HUES48 (cell line): ENCODE results near the gene PPFIBP2.

ENCODE experiments used
- H3K27ac ChIP-seq: one replicate; pipeline ENCODE4 v1.7.0; 2013; ENCODE audit warnings: low read depth, low read length, inconsistent platforms
- H3K27me3 ChIP-seq: 2 replicates; pipeline ENCODE4 v1.6.1; 2013; ENCODE audit warnings: mild to moderate bottlenecking, low read length; ENCODE audit not compliant: control insufficient read depth, insufficient read depth
- H3K36me3 ChIP-seq: 2 replicates; pipeline ENCODE4 v1.6.1; 2013; ENCODE audit warnings: low read length; ENCODE audit not compliant: control insufficient read depth, insufficient read depth
- H3K4me1 ChIP-seq: 2 replicates; pipeline ENCODE4 v1.6.1; 2013; ENCODE audit warnings: mild to moderate bottlenecking, low read length; ENCODE audit not compliant: control insufficient read depth, insufficient read depth
- H3K4me3 ChIP-seq: 2 replicates; pipeline ENCODE4 v1.5.1; 2013; ENCODE audit warnings: mild to moderate bottlenecking, low read depth, low read length
- H3K9ac ChIP-seq: 2 replicates; pipeline ENCODE4 v1.6.1; 2013; ENCODE audit warnings: mild to moderate bottlenecking, low read depth, low read length, moderate library complexity
- H3K9me3 ChIP-seq: 2 replicates; pipeline ENCODE4 v1.6.1; 2013; ENCODE audit warnings: low read length; ENCODE audit not compliant: control insufficient read depth, insufficient read depth

The PPFIBP2 gene

DNA sequence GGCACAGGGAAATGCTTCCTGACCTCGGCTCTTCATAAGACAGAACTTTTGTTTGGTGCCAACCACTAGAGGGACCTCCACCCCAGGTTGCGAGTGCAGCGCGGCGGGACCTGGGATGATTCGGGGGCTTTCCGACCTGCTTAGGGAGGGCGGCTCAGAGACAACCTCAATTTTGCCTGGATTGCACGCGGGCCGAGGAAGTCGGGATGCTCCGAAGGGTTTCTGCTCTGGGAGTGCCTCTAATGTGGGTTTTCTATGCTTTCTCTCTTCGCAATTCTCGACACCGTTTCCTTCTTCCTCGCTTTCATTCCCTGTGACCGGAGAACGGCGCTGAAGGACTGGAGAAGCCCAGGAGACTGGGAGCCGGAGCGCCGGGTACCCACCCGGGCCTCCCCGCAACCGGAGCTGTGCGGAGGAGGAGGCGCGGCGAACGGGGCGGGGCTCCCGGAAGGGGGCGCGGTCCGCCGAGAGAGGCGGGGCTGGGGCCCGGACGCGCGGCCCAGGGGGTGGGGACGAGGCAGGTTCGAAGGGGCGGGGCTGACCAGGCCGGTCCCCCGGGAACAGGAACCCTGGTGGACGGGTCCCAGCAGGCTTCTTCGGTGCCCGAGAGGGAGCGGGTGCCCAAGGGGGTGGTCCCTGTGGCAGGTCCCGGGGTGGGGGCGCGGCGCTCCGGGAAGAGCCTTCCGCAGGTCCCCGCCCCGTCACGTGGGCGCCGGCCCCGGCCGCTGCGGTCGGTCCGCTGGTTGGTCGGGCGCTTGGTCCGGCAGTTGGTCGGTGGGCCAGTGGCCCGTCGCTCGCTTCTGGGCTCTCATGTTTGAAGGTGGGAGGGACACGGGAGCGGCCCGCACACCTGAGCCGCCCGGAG is at the start of gene PPFIBP2:
Gene PPFIBP2, plus strand, starts transcription at position 766 of the 865 bp plus-strand sequence. CDS start 35,477 bp downstream, outside the sequence.
- Histone ChIP-seq H3K36me3 (no peaks in the 10 kb centered on the region), H3K9ac (no peak within 1 kb of the TSS; the same call in 1 of the 2 replicates), H3K4me3 (peak within 1 kb of the TSS; percentile 80), H3K4me1 (peaks cover 16% of the 10 kb centered on the region), H3K27me3 (peaks cover 22% of the 10 kb centered on the region), H3K27ac (peak within 1 kb of the TSS; percentile 65), H3K9me3 (no peaks in the 10 kb centered on the region)

DNA sequence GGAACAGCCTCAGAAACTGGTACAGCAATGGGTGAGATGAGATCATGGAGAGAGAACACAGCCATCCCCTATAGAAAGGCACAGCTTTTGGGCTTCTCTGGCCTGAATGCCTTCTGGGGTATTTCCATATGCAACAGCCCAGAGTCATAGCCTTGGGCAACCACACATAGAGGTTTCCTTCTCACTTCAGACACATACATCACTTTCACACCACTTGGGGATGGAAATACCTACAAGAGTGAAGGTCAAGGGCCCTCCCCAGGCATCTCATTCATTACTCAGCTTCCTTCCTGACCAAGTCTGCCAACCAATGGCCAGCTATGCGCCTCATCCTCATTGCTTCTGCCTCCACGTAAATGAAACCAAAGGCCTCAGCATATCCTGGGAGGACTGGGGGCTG is 46.1 kb upstream of the PPFIBP2 start:
- H3K27ac ChIP-seq = no peak overlapping the region
- no peaks in the 10 kb centered on the region for H3K4me1 ChIP-seq
- H3K4me3 ChIP-seq = no peak overlapping the region
- H3K36me3 ChIP-seq = no peaks in the 10 kb centered on the region
- H3K9ac ChIP-seq = no peak overlapping the region
- no peaks in the 10 kb centered on the region for H3K27me3 ChIP-seq
- H3K9me3 ChIP-seq = no peaks in the 10 kb centered on the region

DNA sequence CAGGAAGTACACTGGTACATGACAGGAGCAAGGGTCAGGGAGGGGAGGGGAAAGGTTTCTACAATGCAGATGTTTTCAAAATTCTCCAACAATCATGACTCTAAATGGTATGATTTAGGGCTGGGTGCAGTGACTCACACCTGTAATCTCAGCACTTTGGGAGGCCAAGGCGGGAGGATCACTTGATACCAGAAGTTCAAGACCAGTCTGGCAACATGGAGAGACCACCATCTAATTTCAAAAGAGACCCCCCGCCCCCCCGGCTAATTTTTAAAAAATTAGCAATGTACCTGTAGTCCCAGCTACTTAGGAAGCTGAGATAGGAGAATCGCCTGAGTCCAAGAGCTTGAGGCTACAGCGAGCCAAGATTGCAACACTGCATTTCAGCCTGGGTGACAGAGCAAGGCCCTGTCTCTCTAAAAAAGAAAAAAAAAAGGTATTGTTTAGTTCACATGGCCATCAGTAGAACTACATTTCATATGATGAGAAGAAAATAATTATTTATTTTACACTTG is 44.4 kb upstream of the PPFIBP2 start:
- H3K4me1 ChIP-seq = no peaks in the 10 kb centered on the region

DNA sequence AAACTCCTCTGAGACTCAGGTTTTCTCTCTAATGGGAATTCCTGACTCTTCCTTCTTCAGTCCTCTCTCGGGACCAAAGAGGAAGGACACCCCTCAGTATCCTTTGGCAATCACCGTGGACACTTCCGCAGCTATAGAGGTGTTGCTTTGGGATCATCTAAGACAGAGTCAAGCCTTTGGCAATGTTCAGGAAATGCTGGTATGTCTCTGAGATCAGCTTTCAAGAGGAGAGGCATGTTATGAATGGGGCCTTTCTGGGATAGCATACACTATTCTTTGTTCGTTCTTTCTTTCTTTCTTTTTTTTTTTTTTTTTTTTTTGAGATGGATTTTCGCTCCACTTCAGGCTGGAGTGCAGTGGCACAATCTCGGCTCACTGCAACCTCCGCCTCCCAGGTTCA is 42.7 kb upstream of the PPFIBP2 start:
- no peak overlapping the region for H3K9ac ChIP-seq
- H3K27ac ChIP-seq = no peak overlapping the region
- H3K9me3 ChIP-seq = no peaks in the 10 kb centered on the region
- no peaks in the 10 kb centered on the region for H3K27me3 ChIP-seq
- H3K4me3 ChIP-seq = no peak overlapping the region
- no peaks in the 10 kb centered on the region for H3K36me3 ChIP-seq
- no peaks in the 10 kb centered on the region for H3K4me1 ChIP-seq

More for the DNA sequence above, 44.4 kb upstream of the PPFIBP2 start:
- no peak overlapping the region for H3K4me3 ChIP-seq
- H3K9ac ChIP-seq = no peak overlapping the region
- no peaks in the 10 kb centered on the region for H3K36me3 ChIP-seq
- H3K27me3 ChIP-seq = no peaks in the 10 kb centered on the region
- H3K9me3 ChIP-seq = no peaks in the 10 kb centered on the region
- no peak overlapping the region for H3K27ac ChIP-seq

DNA sequence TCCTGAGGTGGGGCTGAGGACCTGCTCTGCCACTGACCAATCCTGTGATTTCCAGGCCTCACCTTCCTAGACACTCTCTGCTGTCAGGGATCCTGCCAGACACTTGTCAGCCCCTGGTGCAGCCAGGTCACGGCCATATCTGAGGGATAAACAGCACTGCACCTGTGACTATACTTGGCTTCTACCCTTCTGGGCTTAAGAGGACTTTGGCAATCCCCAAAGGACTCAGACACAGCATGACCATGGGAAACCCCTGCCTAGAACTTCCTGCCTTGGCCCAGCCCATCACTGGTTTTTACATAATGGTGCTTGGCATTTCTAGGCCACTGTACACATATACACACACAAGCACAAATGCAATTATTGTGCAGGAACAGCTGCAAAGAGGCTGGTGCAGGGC is 40.1 kb upstream of the PPFIBP2 start:
- no peak overlapping the region for H3K9ac ChIP-seq
- H3K4me1 ChIP-seq = no peaks in the 10 kb centered on the region
- no peaks in the 10 kb centered on the region for H3K9me3 ChIP-seq
- H3K27ac ChIP-seq = no peak overlapping the region
- no peak overlapping the region for H3K4me3 ChIP-seq
- H3K27me3 ChIP-seq = no peaks in the 10 kb centered on the region
- no peaks in the 10 kb centered on the region for H3K36me3 ChIP-seq

DNA sequence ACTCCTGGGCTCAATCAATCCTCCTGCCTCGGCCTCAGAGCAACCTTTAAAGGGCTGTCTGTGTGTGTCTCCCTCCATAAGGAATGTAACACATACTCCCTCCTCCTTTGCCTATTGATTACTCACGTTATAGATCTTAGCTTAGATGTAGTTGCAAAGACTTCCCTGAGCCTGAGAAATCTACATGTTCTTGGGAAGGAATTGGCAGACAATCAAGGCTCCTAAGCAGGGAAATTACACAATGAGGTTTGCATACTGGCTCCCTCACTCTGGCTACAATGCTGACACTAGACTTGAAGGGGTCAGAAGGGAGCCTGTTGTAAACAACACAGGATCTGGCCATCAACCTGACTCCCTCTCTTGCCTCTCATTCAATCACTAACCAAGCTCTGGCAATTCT is 33.7 kb upstream of the PPFIBP2 start:
- no peaks in the 10 kb centered on the region for H3K9me3 ChIP-seq
- H3K4me3 ChIP-seq = no peak overlapping the region
- H3K4me1 ChIP-seq = peaks cover 11% of the 10 kb centered on the region
- H3K36me3 ChIP-seq = no peaks in the 10 kb centered on the region
- no peaks in the 10 kb centered on the region for H3K27me3 ChIP-seq
- H3K27ac ChIP-seq = no peak overlapping the region
- no peak overlapping the region for H3K9ac ChIP-seq

DNA sequence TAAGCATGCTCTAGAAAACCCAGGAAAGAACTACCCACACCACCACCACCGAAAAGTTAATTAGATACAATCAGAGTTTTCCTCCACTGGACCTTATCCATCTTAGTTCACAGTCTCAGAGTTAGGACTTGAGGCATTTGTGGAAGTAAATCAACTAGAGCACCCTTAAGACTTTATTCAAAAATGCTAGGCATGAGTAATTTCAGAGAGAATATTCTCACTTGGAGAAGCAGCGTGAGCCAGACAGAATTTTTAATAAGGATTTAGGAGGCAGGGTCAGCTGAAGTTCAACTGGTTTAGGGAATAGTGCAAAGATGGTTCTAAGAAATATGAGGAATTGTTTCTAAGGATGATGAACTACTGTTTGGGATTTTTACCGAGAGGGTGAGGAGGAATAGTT is 29.7 kb upstream of the PPFIBP2 start:
- Histone ChIP-seq H3K9ac (no peak overlapping the region), H3K36me3 (no peaks in the 10 kb centered on the region), H3K27me3 (no peaks in the 10 kb centered on the region), H3K4me1 (peaks cover 15% of the 10 kb centered on the region), H3K27ac (no peak overlapping the region), H3K9me3 (no peaks in the 10 kb centered on the region), H3K4me3 (no peak overlapping the region)

DNA sequence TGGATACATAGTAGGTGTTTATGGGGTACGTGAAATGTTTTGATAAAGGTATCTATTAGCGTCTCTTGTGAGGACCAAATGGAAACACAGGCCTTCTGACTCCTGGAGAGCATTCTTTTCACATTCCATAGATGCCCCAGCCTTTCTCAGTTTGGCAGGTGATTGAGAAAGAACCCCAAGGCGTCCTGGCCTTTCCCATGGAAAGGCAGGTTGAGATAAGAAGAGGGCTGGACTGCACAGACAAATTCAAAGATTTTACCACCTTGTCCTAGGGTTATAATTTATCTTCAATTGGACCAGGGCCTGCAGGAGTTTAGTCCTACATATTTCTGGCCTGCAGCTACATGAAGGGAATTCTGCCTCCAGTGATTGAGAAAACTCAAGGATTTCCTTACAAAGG is 29.2 kb upstream of the PPFIBP2 start:
- Histone ChIP-seq H3K36me3 (no peaks in the 10 kb centered on the region), H3K27me3 (no peaks in the 10 kb centered on the region), H3K9me3 (no peaks in the 10 kb centered on the region), H3K9ac (no peak overlapping the region), H3K4me1 (peaks cover 15% of the 10 kb centered on the region), H3K27ac (no peak overlapping the region), H3K4me3 (no peak overlapping the region)

DNA sequence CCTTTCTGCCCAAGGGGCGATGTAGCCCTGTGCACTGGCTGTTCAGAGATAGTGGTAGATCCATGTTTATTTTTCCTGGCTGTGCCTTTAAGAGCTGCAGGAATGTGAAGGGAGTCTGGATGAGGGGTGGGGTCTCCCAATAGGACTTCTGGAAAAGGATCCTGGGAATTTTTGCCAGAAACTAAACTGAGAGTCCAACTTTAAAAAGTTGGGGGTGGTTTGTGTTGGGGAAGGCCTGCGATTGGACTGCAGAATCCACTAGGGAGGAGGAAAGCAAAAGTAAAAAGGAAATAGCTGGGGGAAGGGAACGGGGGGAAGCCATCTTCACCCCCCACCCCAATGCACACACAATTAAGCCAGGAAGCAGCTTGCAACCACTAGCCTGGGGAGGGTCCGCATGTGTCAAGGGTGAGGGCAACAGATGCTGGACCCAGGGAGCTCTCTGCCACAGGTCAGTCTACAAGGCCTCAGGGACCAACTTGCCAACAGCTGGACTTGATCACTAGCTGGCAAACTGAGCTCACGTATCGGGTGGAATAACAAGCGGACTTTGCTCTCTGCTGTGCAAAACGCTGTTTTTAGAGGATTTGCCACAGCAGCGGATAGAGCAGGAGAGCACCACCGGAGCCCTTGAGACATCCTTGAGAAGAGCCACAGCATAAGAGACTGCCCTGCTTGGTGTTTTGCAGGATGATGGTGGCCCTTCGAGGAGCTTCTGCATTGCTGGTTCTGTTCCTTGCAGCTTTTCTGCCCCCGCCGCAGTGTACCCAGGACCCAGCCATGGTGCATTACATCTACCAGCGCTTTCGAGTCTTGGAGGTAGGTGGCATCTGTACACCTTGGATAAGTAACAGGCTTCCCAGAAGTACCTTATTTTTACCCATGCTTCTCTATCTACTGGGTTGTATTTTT is 28.4 kb upstream of the PPFIBP2 start, which contains the start of gene OLFML1:
Gene OLFML1, plus strand, starts transcription at position 321 of the 912 bp plus-strand sequence. Its CDS starts 370 bp downstream, at position 691.
- no peaks in the 10 kb centered on the region for H3K9me3 ChIP-seq
- H3K27ac ChIP-seq = no peak within 1 kb of the TSS
- no peak within 1 kb of the TSS for H3K4me3 ChIP-seq
- no peaks in the 10 kb centered on the region for H3K36me3 ChIP-seq
- no peaks in the 10 kb centered on the region for H3K27me3 ChIP-seq
- no peak within 1 kb of the TSS for H3K9ac ChIP-seq
- H3K4me1 ChIP-seq = peaks cover 15% of the 10 kb centered on the region

DNA sequence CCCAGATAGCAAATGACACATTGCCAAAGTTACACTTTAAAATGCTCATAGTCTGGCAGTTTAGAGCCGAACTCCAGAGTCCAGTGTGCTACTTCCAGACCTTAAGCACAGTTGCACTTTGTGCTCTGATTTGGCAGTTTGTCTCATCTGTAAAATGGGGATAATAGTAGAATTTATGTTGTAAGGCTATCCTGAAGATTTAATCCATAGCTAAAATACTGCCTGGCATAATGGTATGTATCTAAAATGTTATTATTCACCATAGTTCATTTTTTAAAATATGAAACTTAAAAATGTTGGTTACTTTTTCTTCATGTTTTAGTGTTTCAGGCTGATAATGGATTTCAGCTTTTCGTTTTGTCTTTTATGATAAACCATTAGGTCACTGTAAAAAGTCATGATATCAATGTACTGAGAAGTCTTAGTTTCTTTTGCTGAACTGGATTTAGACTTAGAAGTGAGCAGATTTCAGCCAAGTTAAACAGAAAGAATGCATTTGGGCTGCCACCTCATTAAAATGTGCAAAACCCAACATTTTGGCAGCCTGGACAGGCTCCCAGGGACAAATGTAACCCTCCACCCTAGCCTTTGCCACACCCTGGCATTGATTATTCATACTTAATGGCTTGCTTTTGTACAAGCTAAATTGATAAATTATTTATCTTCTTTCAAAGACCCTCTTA is 27.6 kb upstream of the PPFIBP2 start:
- H3K27ac ChIP-seq = no peak overlapping the region
- H3K9ac ChIP-seq = no peak overlapping the region
- H3K9me3 ChIP-seq = no peaks in the 10 kb centered on the region
- H3K27me3 ChIP-seq = no peaks in the 10 kb centered on the region
- H3K4me1 ChIP-seq = peaks cover 15% of the 10 kb centered on the region
- H3K4me3 ChIP-seq = no peak overlapping the region
- no peaks in the 10 kb centered on the region for H3K36me3 ChIP-seq
